DOHH2 (cell line): ENCODE measurements around the gene TMPRSS13.

Experiments used
- H3F3A ChIP-seq: fragments of 200-600 bp; sonication (generic), shearing (Covaris generic); 2 replicates; pipeline ENCODE4 v1.6.0; 2016; ENCODE audit warnings: antibody characterized with exemption, mild to moderate bottlenecking; ENCODE audit not compliant: control insufficient read depth, insufficient read depth
- H3K27ac ChIP-seq: fragments of 200-600 bp; sonication (generic); 2 replicates; pipeline ENCODE4 v1.5.1; 2014; ENCODE audit warnings: low read depth, mild to moderate bottlenecking, low read length, moderate library complexity
- H3K27me3 ChIP-seq: fragments of 200-600 bp; sonication (generic); 2 replicates; pipeline ENCODE4 v1.6.1; 2014; ENCODE audit warnings: mild to moderate bottlenecking, low read length, mixed read lengths; ENCODE audit not compliant: control insufficient read depth
- H3K36me3 ChIP-seq: fragments of 200-600 bp; sonication (generic); 2 replicates; pipeline ENCODE4 v1.6.1; 2014; ENCODE audit warnings: mild to moderate bottlenecking, low read length, moderate library complexity, mixed read lengths; ENCODE audit not compliant: control insufficient read depth
- H3K4me1 ChIP-seq: fragments of 200-600 bp; sonication (generic); 2 replicates; pipeline ENCODE4 v1.6.1; 2014; ENCODE audit warnings: mild to moderate bottlenecking, low read length, mixed read lengths; ENCODE audit not compliant: control insufficient read depth
- H3K4me2 ChIP-seq: fragments of 200-600 bp; sonication (generic); 2 replicates; pipeline ENCODE4 v1.6.0; 2014; ENCODE audit warnings: mild to moderate bottlenecking, low read length, moderate library complexity
- H3K4me3 ChIP-seq: fragments of 200-600 bp; sonication (generic); 2 replicates; pipeline ENCODE4 v1.5.1; 2014; ENCODE audit warnings: mild to moderate bottlenecking, low read length, mixed read lengths
- H3K79me2 ChIP-seq: fragments of 200-600 bp; sonication (generic); 2 replicates; pipeline ENCODE4 v1.6.1; 2014; ENCODE audit warnings: mild to moderate bottlenecking, low read length, mixed read lengths; ENCODE audit not compliant: control insufficient read depth
- H3K9me2 ChIP-seq: fragments of 200-600 bp; sonication (generic); replicated peaks from 2 replicates; pipeline ENCODE4 v1.6.1; 2014; ENCODE audit warnings: mild to moderate bottlenecking, low read length, mixed read lengths; ENCODE audit not compliant: control insufficient read depth
- H3K9me3 ChIP-seq: fragments of 200-600 bp; sonication (generic); 2 replicates; pipeline ENCODE4 v1.6.1; 2014; ENCODE audit warnings: antibody characterized with exemption, low read length, mixed read lengths; ENCODE audit not compliant: control insufficient read depth, insufficient read depth
- H4K20me1 ChIP-seq: fragments of 200-600 bp; sonication (generic); 2 replicates; pipeline ENCODE4 v1.6.0; 2014; ENCODE audit warnings: low read depth, mild to moderate bottlenecking, antibody characterized with exemption, low read length, moderate library complexity; ENCODE audit not compliant: control insufficient read depth, insufficient read depth
- EZH2phosphoT487 ChIP-seq: fragments of 200-600 bp; sonication (generic); IDR thresholded peaks from 2 replicates; pipeline ENCODE4 v1.6.1; 2017; ENCODE audit warnings: borderline replicate concordance, mild to moderate bottlenecking, antibody characterized with exemption, low read length, moderate library complexity, mixed read lengths
- TF ChIP-seq, protein P1 (sequence below): fragments of 200-600 bp; sonication (generic); IDR thresholded peaks from one replicate; pipeline ENCODE4 v1.5.1; 2014; ENCODE audit warnings: antibody characterized with exemption, mild to moderate bottlenecking, low read depth, low read length; ENCODE audit not compliant: poor library complexity, severe bottlenecking

Gene TMPRSS13

DNA sequence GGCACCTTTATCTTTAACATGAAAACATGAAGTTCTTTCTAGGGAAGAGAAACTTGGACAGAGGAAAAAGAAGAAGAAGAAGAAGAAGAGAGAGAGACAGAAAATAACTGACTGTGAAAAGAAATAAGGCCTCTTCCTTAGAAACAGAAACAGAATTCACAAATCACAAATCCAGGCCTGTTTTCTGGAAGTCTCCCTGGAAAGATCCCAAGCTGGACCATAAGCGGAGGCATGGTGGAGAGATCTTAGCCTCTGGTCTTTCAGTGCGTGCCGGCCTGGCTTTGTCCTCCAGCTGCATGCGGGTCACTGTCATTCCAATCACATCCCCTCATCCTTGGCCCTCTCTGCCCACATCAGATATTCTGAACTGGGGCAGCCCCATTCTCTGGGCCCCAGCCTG is 59.6 kb downstream of the TMPRSS13 start:
- Histone ChIP-seq H3K79me2 (no peaks in the 10 kb centered on the region), H3K27ac (no peak overlapping the region), H3K4me3 (no peak overlapping the region), H3K4me1 (no peaks in the 10 kb centered on the region), H3K36me3 (no peaks in the 10 kb centered on the region), H4K20me1 (no peaks in the 10 kb centered on the region), H3K4me2 (no peak overlapping the region), H3F3A (no peaks in the 10 kb centered on the region), H3K27me3 (peaks cover 22% of the 10 kb centered on the region; the same call in 1 of the 2 replicates), H3K9me3 (no peaks in the 10 kb centered on the region), H3K9me2 (no peaks in the 10 kb centered on the region)
- TF ChIP-seq, protein P1, sequence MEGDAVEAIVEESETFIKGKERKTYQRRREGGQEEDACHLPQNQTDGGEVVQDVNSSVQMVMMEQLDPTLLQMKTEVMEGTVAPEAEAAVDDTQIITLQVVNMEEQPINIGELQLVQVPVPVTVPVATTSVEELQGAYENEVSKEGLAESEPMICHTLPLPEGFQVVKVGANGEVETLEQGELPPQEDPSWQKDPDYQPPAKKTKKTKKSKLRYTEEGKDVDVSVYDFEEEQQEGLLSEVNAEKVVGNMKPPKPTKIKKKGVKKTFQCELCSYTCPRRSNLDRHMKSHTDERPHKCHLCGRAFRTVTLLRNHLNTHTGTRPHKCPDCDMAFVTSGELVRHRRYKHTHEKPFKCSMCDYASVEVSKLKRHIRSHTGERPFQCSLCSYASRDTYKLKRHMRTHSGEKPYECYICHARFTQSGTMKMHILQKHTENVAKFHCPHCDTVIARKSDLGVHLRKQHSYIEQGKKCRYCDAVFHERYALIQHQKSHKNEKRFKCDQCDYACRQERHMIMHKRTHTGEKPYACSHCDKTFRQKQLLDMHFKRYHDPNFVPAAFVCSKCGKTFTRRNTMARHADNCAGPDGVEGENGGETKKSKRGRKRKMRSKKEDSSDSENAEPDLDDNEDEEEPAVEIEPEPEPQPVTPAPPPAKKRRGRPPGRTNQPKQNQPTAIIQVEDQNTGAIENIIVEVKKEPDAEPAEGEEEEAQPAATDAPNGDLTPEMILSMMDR, result no peak
- no peak for TF ChIP-seq EZH2phosphoT487

DNA sequence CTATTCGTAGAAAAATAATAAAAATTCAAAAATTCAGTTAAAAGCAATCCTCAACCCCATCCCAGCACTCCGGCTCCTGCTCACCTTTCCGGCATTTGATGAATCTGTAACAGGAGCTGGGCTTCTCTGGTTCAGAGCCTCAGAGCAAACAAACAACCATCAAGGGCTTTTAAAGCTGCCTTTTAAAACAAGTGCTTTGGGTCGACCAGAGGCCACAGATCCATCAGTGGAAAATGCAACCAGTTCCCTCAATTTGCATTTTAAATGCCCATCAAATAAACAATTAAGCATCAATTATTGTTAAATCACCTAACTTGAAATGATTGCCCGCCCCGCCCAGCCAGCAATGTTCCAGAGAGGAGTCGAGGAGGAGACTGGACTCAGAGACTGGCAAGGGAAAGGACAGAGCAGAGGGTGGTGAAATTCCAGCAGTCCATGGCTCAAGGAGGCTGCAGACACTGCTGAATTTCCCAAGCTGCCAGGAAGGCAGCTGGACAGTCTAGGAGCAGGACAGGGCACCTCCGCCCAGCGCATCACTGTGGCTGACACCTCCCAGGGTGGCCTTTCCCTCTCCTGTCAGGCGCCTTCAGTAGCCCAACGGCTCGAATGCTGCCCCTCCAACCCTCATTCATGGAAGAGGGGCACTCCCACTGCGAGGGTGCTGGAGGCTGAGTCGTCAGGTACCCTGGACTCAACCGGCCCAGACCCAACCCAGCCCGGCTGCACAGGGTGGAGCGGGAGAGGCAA is 60.2 kb downstream of the TMPRSS13 start:
- TF ChIP-seq EZH2phosphoT487, result no peak
- TF ChIP-seq, protein P1, result no peak
- Histone ChIP-seq H3K27ac (no peak overlapping the region), H3K9me3 (no peaks in the 10 kb centered on the region), H3K4me2 (no peak overlapping the region), H3K27me3 (peaks cover 16% of the 10 kb centered on the region; the same call in 1 of the 2 replicates), H3K79me2 (no peaks in the 10 kb centered on the region), H4K20me1 (no peaks in the 10 kb centered on the region), H3K4me1 (no peaks in the 10 kb centered on the region), H3K4me3 (no peak overlapping the region), H3F3A (no peaks in the 10 kb centered on the region), H3K9me2 (no peaks in the 10 kb centered on the region), H3K36me3 (no peaks in the 10 kb centered on the region)

DNA sequence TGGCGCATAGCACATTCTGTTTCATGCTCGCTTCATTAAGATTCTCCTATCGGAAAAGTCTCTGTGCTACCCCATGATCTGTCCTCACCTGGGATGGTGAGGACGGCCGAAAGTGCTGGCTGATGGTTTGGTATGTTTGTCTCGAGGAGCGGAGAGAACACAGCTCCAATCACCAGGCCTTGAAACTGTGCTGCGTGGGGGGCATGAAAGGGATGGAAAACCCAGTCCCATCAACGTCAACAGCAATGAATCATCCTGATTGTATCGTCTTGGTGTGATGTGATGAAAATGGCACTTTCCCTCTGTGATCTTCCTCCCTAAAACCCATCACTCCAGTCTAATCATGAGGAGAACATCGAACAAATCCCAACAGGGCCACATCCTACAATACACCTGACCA is 61.1 kb downstream of the TMPRSS13 start:
- Histone ChIP-seq H3K4me2 (no peak overlapping the region), H3K4me3 (no peak overlapping the region), H3K27me3 (peaks cover 15% of the 10 kb centered on the region; the same call in 1 of the 2 replicates), H3K4me1 (no peaks in the 10 kb centered on the region), H3K36me3 (no peaks in the 10 kb centered on the region), H3F3A (no peaks in the 10 kb centered on the region), H3K79me2 (no peaks in the 10 kb centered on the region), H4K20me1 (no peaks in the 10 kb centered on the region), H3K9me2 (no peaks in the 10 kb centered on the region), H3K9me3 (no peaks in the 10 kb centered on the region), H3K27ac (no peak overlapping the region)
- TF ChIP-seq, protein P1, result no peak
- TF ChIP-seq EZH2phosphoT487, result no peak
